ENCODE results near the gene ESR1. TPM values are rescaled to one million over a fixed set of nuclear protein-coding genes. Genes with fewer than 3 reads are reported as not detected.
A peak's percentile ranks its signal among the peaks of the same experiment; 100 is the strongest.
"Not testable (repeated sequence)": the region's sequence is repeated elsewhere in the genome, so short reads cannot be mapped to it uniquely, and the experiment has no call there.

ESR1 gene
- total RNA-seq, 1 donor from 2014 or later, result 0.05 TPM

DNA sequence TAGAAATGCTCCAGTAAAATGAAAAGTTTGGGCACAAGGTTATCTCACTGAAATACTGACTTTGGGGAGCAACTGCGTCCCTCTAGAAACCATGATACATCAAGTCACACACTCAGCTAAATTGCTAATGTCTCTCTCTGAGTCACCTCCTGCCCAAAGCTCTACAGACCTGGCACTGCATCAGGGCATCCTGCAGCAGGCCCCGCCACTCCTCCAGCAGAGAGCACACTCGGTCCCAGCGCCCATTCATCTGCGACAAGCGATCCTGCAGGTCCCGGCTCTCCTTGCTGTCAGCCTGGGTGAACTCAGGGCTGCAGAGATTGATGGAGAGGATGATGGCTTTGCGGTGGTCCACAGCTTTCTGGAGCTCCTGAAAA is 329.0 kb downstream of the ESR1 start:
- Mint-ChIP-seq H3K4me3 (ENCODE audit: unreplicated experiment) (no peak overlapping the region), H3K27ac (ENCODE audit: unreplicated experiment) (no peak overlapping the region), H3K4me1 (ENCODE audit: low read depth, unreplicated experiment) (no peaks in the 10 kb centered on the region), H3K36me3 (ENCODE audit: low read depth, unreplicated experiment) (peaks cover 35% of the 10 kb centered on the region), H3K27me3 (ENCODE audit: low read depth, unreplicated experiment) (no peaks in the 10 kb centered on the region), H3K9me3 (ENCODE audit: unreplicated experiment) (no peaks in the 10 kb centered on the region)
- Histone ChIP-seq H3K4me1 (ENCODE audit: insufficient read depth, low read length) (no peaks in the 10 kb centered on the region), H3K36me3 (ENCODE audit: insufficient read depth, low read length) (peaks cover 46% of the 10 kb centered on the region), H3K27me3 (ENCODE audit: insufficient read depth, low read length) (no peaks in the 10 kb centered on the region), H3K9ac (ENCODE audit: low read length) (no peak overlapping the region), H3K9me3 (ENCODE audit: insufficient read depth, low read depth, low read length) (no peaks in the 10 kb centered on the region), H3K4me2 (ENCODE audit: low read length) (no peak overlapping the region), H2AFZ (ENCODE audit: low read depth, low read length) (no peak overlapping the region), H3K79me2 (ENCODE audit: insufficient read depth, low read length) (no peaks in the 10 kb centered on the region), H3K27ac (ENCODE audit: low read depth, low read length) (no peak overlapping the region), H3K4me3 (ENCODE audit: insufficient read depth, low read depth, low read length) (no peak overlapping the region), H4K20me1 (ENCODE audit: insufficient read depth, low read length) (no peaks in the 10 kb centered on the region)
- DNase-seq (ENCODE audit: low read depth) (peak; percentile 23), FAIRE-seq (no peak)
- no peak for TF ChIP-seq EZH2 (IDR thresholded peaks at IDR 0.05; ENCODE audit: insufficient read depth, low read length)
- TF ChIP-seq, protein P1, sequence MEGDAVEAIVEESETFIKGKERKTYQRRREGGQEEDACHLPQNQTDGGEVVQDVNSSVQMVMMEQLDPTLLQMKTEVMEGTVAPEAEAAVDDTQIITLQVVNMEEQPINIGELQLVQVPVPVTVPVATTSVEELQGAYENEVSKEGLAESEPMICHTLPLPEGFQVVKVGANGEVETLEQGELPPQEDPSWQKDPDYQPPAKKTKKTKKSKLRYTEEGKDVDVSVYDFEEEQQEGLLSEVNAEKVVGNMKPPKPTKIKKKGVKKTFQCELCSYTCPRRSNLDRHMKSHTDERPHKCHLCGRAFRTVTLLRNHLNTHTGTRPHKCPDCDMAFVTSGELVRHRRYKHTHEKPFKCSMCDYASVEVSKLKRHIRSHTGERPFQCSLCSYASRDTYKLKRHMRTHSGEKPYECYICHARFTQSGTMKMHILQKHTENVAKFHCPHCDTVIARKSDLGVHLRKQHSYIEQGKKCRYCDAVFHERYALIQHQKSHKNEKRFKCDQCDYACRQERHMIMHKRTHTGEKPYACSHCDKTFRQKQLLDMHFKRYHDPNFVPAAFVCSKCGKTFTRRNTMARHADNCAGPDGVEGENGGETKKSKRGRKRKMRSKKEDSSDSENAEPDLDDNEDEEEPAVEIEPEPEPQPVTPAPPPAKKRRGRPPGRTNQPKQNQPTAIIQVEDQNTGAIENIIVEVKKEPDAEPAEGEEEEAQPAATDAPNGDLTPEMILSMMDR (IDR thresholded peaks at IDR 0.05; ENCODE audit: insufficient read depth, low read depth, low read length), result no peak

DNA sequence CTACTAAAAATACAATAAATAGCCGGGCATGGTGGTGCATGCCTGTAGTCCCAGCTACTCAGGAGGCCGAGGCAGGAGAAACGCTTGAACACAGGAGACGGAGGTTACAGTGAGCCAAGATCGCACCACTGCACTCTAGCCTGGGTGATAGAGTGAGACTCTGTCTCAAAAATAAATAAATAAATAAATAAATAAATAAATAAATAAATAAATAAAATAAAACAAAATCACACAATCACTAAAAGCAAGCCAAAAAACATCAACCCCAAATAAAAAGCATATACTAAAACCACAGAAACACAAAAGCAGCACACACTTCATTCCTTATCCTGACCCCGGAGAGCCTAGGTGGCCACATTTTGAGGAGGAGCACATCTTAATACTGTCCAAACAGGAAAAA is 330.9 kb downstream of the ESR1 start:
- H3K4me3 Mint-ChIP-seq (ENCODE audit: unreplicated experiment); FAIRE-seq; H3K4me3 ChIP-seq (ENCODE audit: insufficient read depth, low read depth, low read length); H3K9me3 ChIP-seq (ENCODE audit: insufficient read depth, low read depth, low read length); H3K27me3 Mint-ChIP-seq (ENCODE audit: low read depth, unreplicated experiment); H3K4me1 ChIP-seq (ENCODE audit: insufficient read depth, low read length); H3K79me2 ChIP-seq (ENCODE audit: insufficient read depth, low read length); H3K27me3 ChIP-seq (ENCODE audit: insufficient read depth, low read length); H3K9me3 Mint-ChIP-seq (ENCODE audit: unreplicated experiment); H3K9ac ChIP-seq (ENCODE audit: low read length); H3K27ac ChIP-seq (ENCODE audit: low read depth, low read length); H3K27ac Mint-ChIP-seq (ENCODE audit: unreplicated experiment); H3K4me1 Mint-ChIP-seq (ENCODE audit: low read depth, unreplicated experiment); H2AFZ ChIP-seq (ENCODE audit: low read depth, low read length); H3K4me2 ChIP-seq (ENCODE audit: low read length); H4K20me1 ChIP-seq (ENCODE audit: insufficient read depth, low read length); DNase-seq (ENCODE audit: low read depth): not testable (repeated sequence)
- peaks cover 42% of the 10 kb centered on the region for H3K36me3 ChIP-seq (ENCODE audit: insufficient read depth, low read length)
- peaks cover 33% of the 10 kb centered on the region for H3K36me3 Mint-ChIP-seq (ENCODE audit: low read depth, unreplicated experiment)

DNA sequence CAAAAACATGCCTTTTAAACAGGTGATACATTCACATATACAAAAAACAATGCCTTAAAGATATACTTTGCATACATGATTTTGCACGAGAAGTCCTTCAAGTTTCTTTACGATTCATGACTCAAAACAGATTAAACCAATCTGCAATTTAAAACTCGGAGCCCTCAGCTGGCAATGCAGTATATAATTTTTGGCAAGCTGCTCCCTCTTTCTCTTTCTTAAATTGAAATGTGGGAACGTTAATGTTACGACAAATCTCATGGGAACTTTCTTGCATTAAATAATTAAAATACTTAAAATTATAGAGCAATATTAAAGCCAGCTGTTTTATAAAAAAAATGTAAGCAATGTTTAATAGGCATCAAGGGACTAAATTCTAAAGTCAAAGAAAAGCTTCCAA is 334.6 kb downstream of the ESR1 start:
- FAIRE-seq, result no peak

More for the DNA sequence above, 334.6 kb downstream of the ESR1 start:
- Mint-ChIP-seq H3K9me3 (ENCODE audit: unreplicated experiment) (no peaks in the 10 kb centered on the region), H3K4me3 (ENCODE audit: unreplicated experiment) (no peak overlapping the region), H3K27me3 (ENCODE audit: low read depth, unreplicated experiment) (no peaks in the 10 kb centered on the region), H3K4me1 (ENCODE audit: low read depth, unreplicated experiment) (peaks cover 17% of the 10 kb centered on the region), H3K36me3 (ENCODE audit: low read depth, unreplicated experiment) (peaks cover 21% of the 10 kb centered on the region), H3K27ac (ENCODE audit: unreplicated experiment) (no peak overlapping the region)
- no peaks in the 10 kb centered on the region for H3K9me3 ChIP-seq (ENCODE audit: insufficient read depth, low read depth, low read length)
- no peak for TF ChIP-seq EZH2 (IDR thresholded peaks at IDR 0.05; ENCODE audit: insufficient read depth, low read length)
- TF ChIP-seq, protein P1 (IDR thresholded peaks at IDR 0.05; ENCODE audit: insufficient read depth, low read depth, low read length), result no peak
- H3K4me3 ChIP-seq (ENCODE audit: insufficient read depth, low read depth, low read length), result no peak overlapping the region
- no peaks in the 10 kb centered on the region for H3K79me2 ChIP-seq (ENCODE audit: insufficient read depth, low read length)
- H3K27ac ChIP-seq (ENCODE audit: low read depth, low read length), result no peak overlapping the region
- no peaks in the 10 kb centered on the region for H3K27me3 ChIP-seq (ENCODE audit: insufficient read depth, low read length)
- no peak overlapping the region for H3K9ac ChIP-seq (ENCODE audit: low read length)
- H2AFZ ChIP-seq (ENCODE audit: low read depth, low read length), result no peak overlapping the region
- H3K4me1 ChIP-seq (ENCODE audit: insufficient read depth, low read length), result peaks cover 7% of the 10 kb centered on the region
- no peak for DNase-seq (ENCODE audit: low read depth)
- peaks cover 33% of the 10 kb centered on the region for H3K36me3 ChIP-seq (ENCODE audit: insufficient read depth, low read length)
- peaks cover 9% of the 10 kb centered on the region for H4K20me1 ChIP-seq (ENCODE audit: insufficient read depth, low read length)
- H3K4me2 ChIP-seq (ENCODE audit: low read length), result no peak overlapping the region
